Smooth muscle cell (in vitro differentiated cells): Measurements from ENCODE around the gene ST8SIA4. TPM values are rescaled to one million over a fixed set of nuclear protein-coding genes. Genes with fewer than 3 reads are reported as not detected.

Source experiments
- DNase-seq: peaks from one replicate; lab custom pipeline; 2025; ENCODE audit not compliant: unreplicated experiment; lab: John Stamatoyannopoulos, UW
- H2AFZ ChIP-seq: fragments of 200-600 bp; sonication (generic); 2 replicates; pipeline ENCODE4 v1.6.0; 2016; ENCODE audit warnings: antibody characterized with exemption, low read depth, mild to moderate bottlenecking
- H3F3A ChIP-seq: fragments of 200-600 bp; sonication (generic); 2 replicates; pipeline ENCODE4 v1.6.0; 2017; ENCODE audit warnings: antibody characterized with exemption, low read depth
- H3K27ac ChIP-seq: fragments of 200-600 bp; sonication (generic); 2 replicates; pipeline ENCODE4 v1.5.1; 2016; ENCODE audit warnings: low read depth, mild to moderate bottlenecking
- H3K27me3 ChIP-seq: fragments of 200-600 bp; sonication (generic); 2 replicates; pipeline ENCODE4 v1.6.1; 2016; ENCODE audit warnings: low read depth, mild to moderate bottlenecking
- H3K36me3 ChIP-seq: fragments of 200-600 bp; sonication (generic); 2 replicates; pipeline ENCODE4 v1.5.1; 2016; ENCODE audit warnings: low read depth
- H3K4me1 ChIP-seq: fragments of 200-600 bp; sonication (generic); 2 replicates; pipeline ENCODE4 v1.5.1; 2016; ENCODE audit warnings: low read depth
- H3K4me2 ChIP-seq: fragments of 200-600 bp; sonication (generic); 2 replicates; pipeline ENCODE4 v1.6.0; 2016; ENCODE audit warnings: mild to moderate bottlenecking
- H3K4me3 ChIP-seq: fragments of 200-600 bp; sonication (generic); 2 replicates; pipeline ENCODE4 v1.5.1; 2016; ENCODE audit warnings: mild to moderate bottlenecking
- H3K79me2 ChIP-seq: fragments of 200-600 bp; sonication (generic); 2 replicates; pipeline ENCODE4 v1.6.0; 2016; ENCODE audit warnings: low read depth, mild to moderate bottlenecking
- H3K9ac ChIP-seq: fragments of 200-600 bp; sonication (generic); 2 replicates; pipeline ENCODE4 v1.6.0; 2016; ENCODE audit warnings: low read depth
- H3K9me3 ChIP-seq: fragments of 200-600 bp; sonication (generic); replicated peaks from 2 replicates; pipeline ENCODE4 v1.5.1; 2016; ENCODE audit warnings: low read depth
- H4K20me1 ChIP-seq: fragments of 200-600 bp; sonication (generic); 2 replicates; pipeline ENCODE4 v1.6.0; 2016; ENCODE audit warnings: low read depth
- CTCF ChIP-seq: fragments of 200-600 bp; sonication (generic); IDR thresholded peaks from 2 replicates; pipeline ENCODE4 v1.5.1; 2017; ENCODE audit warnings: borderline replicate concordance, mild to moderate bottlenecking, antibody characterized with exemption; ENCODE audit not compliant: insufficient read depth, poor library complexity, severe bottlenecking
- WGBS: methylation state at CpG from one replicate; pipeline ENCODE4 v1.1.7; 2016; ENCODE audit warnings: low lambda C conversion rate; 5-methylcytosine and 5-hydroxymethylcytosine counted together
- polyA plus RNA-seq: library from polyadenylated mRNA; unstranded; fragments of >200 nt; fragmentation: Nextera tagmentation; extraction: Ambion mirVana; gene quantifications from 2 replicates; pipeline ENCODE4 v1.2.1, GENCODE V29; 2016
- total RNA-seq: library from RNA; depleted of rRNA; stranded (reverse); fragments of >200 nt; gene quantifications from 2 replicates; pipeline ENCODE4 v1.2.3, GENCODE V29; 2014

Gene ST8SIA4
- total and polyA plus RNA-seq, 2 experiments from 2014 or later: 35.0 to 53.6 TPM

- 88% methylated on average over 2 of the region's 2 CpGs for WGBS
- Histone ChIP-seq H3K27me3 (no peaks in the 10 kb centered on the region), H4K20me1 (peaks cover 24% of the 10 kb centered on the region), H2AFZ (no peak overlapping the region), H3F3A (no peaks in the 10 kb centered on the region), H3K4me2 (no peak overlapping the region), H3K4me1 (no peaks in the 10 kb centered on the region), H3K9ac (no peak overlapping the region), H3K27ac (no peak overlapping the region), H3K4me3 (no peak overlapping the region), H3K79me2 (peaks cover 64% of the 10 kb centered on the region), H3K9me3 (no peaks in the 10 kb centered on the region), H3K36me3 (no peaks in the 10 kb centered on the region)
- TF ChIP-seq CTCF: no peak
- DNase-seq: no peak
These were observed 7.0 kb downstream of the ST8SIA4 start for GRCh38 chr5:100896054-100896453.

- DNase-seq: no peak
- Histone ChIP-seq H3K9ac (peak overlapping the region; percentile 20), H4K20me1 (peaks cover 5% of the 10 kb centered on the region), H3K36me3 (peaks cover 3% of the 10 kb centered on the region), H3F3A (no peaks in the 10 kb centered on the region), H3K4me1 (no peaks in the 10 kb centered on the region), H3K9me3 (no peaks in the 10 kb centered on the region), H3K4me2 (peak overlapping the region; percentile 60), H3K4me3 (peak overlapping the region; percentile 24), H3K27me3 (no peaks in the 10 kb centered on the region), H3K27ac (peak overlapping the region; percentile 50), H3K79me2 (peaks cover 20% of the 10 kb centered on the region), H2AFZ (peak overlapping the region; percentile 17)
- 56% methylated on average over 3 of the region's 3 CpGs for WGBS
- no peak for TF ChIP-seq CTCF
These were observed 12.5 kb downstream of the ST8SIA4 start for GRCh38 chr5:100890461-100891008.

- Histone ChIP-seq H2AFZ (peak overlapping the region; percentile 17), H3K9me3 (no peaks in the 10 kb centered on the region), H3K36me3 (peaks cover 3% of the 10 kb centered on the region), H3K4me3 (peak overlapping the region; percentile 24), H3F3A (no peaks in the 10 kb centered on the region), H3K79me2 (peaks cover 15% of the 10 kb centered on the region), H3K27ac (peak overlapping the region; percentile 50), H3K9ac (peak overlapping the region; percentile 20), H3K27me3 (no peaks in the 10 kb centered on the region), H3K4me2 (peak overlapping the region; percentile 60), H3K4me1 (no peaks in the 10 kb centered on the region), H4K20me1 (peaks cover 2% of the 10 kb centered on the region)
- no peak for TF ChIP-seq CTCF
- no peak for DNase-seq
- 74% methylated on average over 3 of the region's 3 CpGs for WGBS
These were observed 13.2 kb downstream of the ST8SIA4 start for GRCh38 chr5:100889896-100890295.

- H3K9ac ChIP-seq: no peak overlapping the region
- H2AFZ ChIP-seq: peak overlapping the region; percentile 17
- H3K4me3 ChIP-seq: no peak overlapping the region
- peaks cover 9% of the 10 kb centered on the region for H3K79me2 ChIP-seq
- peaks cover 3% of the 10 kb centered on the region for H3K36me3 ChIP-seq
- peak overlapping the region; percentile 60 for H3K4me2 ChIP-seq
- H3K4me1 ChIP-seq: no peaks in the 10 kb centered on the region
- no peak overlapping the region for H3K27ac ChIP-seq
- no peaks in the 10 kb centered on the region for H3K9me3 ChIP-seq
- no peaks in the 10 kb centered on the region for H3K27me3 ChIP-seq
- WGBS: 80% methylated on average over 4 of the region's 4 CpGs
- no peak for DNase-seq
- no peaks in the 10 kb centered on the region for H3F3A ChIP-seq
- TF ChIP-seq CTCF: no peak
- no peaks in the 10 kb centered on the region for H4K20me1 ChIP-seq
These were observed 13.8 kb downstream of the ST8SIA4 start for GRCh38 chr5:100889165-100889743.
